HepG2 (cell line): ENCODE data around the gene BLOC1S2. TPM values are rescaled to one million over a fixed set of nuclear protein-coding genes. Genes with fewer than 3 reads are reported as not detected.

Experiments
- CEBPG ChIP-seq: IDR thresholded peaks from 2 replicates; pipeline ENCODE4 v1.6.1; 2016
- DZIP1 ChIP-seq: sonication (generic); formaldehyde crosslinking; IDR thresholded peaks from 2 replicates; pipeline ENCODE4 v1.5.0; 2020; ENCODE audit warnings: mild to moderate bottlenecking, missing genetic modification reagents
- ERF ChIP-seq: IDR thresholded peaks from 2 replicates; pipeline ENCODE4 v1.6.1; 2018; ENCODE audit warnings: missing biosample characterization, missing genetic modification reagents
- FIP1L1 ChIP-seq: fragments of 200-400 bp; formaldehyde crosslinking; IDR thresholded peaks from 2 replicates; pipeline ENCODE4 v1.6.1; 2018; ENCODE audit warnings: low read depth, mild to moderate bottlenecking, low read length, moderate library complexity, borderline replicate concordance; ENCODE audit not compliant: insufficient read depth
- GATA4 ChIP-seq: sonication (generic); IDR thresholded peaks from 2 replicates; pipeline ENCODE4 v1.6.1; 2016; ENCODE audit warnings: antibody characterized with exemption, low read depth, borderline replicate concordance
- KAT8 ChIP-seq: IDR thresholded peaks from 2 replicates; pipeline ENCODE4 v1.6.1; 2016; ENCODE audit warnings: missing genetic modification reagents, missing compliant biosample characterization
- KDM3A ChIP-seq: IDR thresholded peaks from 2 replicates; pipeline ENCODE4 v1.6.1; 2018; ENCODE audit warnings: low read depth, missing compliant biosample characterization
- MTERF4 ChIP-seq: sonication (generic); formaldehyde crosslinking; IDR thresholded peaks from 2 replicates; pipeline ENCODE4 v1.8.0; 2023; ENCODE audit warnings: mild to moderate bottlenecking, missing genetic modification reagents
- NPAS2 ChIP-seq: sonication (generic); formaldehyde crosslinking; IDR thresholded peaks from 2 replicates; pipeline ENCODE4 v1.8.0; 2022; ENCODE audit warnings: mild to moderate bottlenecking, missing genetic modification reagents, borderline replicate concordance
- NR2F6 ChIP-seq, 2 experiments: IDR thresholded peaks; 2 replicates each; pipeline ENCODE4 v1.6.1; 2016; ENCODE audit warnings: antibody characterized with exemption in 1 of 2, mild to moderate bottlenecking in 1 of 2
- REPIN1 ChIP-seq: sonication (generic); formaldehyde crosslinking; IDR thresholded peaks from 2 replicates; pipeline ENCODE4 v1.8.0; 2022; ENCODE audit warnings: missing genetic modification reagents, low read depth, mild to moderate bottlenecking, borderline replicate concordance
- RXRB ChIP-seq: IDR thresholded peaks from 2 replicates; pipeline ENCODE4 v1.6.1; 2016; ENCODE audit warnings: borderline replicate concordance, missing genetic modification reagents, missing compliant biosample characterization
- SOX13 ChIP-seq, 3 experiments: fragments of 450-650 bp in 1 of 3; sonication (generic) in 1 of 3; formaldehyde crosslinking in 1 of 3; IDR thresholded peaks in 2 of 3; conservative IDR thresholded peaks in 1 of 3; 2 replicates each; pipeline versions ENCODE4 v1.5.0 to v1.6.1; 2016 to 2020; ENCODE audit warnings: antibody characterized with exemption in 1 of 3, mild to moderate bottlenecking in 1 of 3, missing compliant biosample characterization in 1 of 3, missing genetic modification reagents in 1 of 3, moderate library complexity in 1 of 3
- SRSF4 ChIP-seq: fragments of 200-400 bp; formaldehyde crosslinking; IDR thresholded peaks from one replicate; pipeline ENCODE4 v1.6.1; 2018; ENCODE audit warnings: mild to moderate bottlenecking, low read depth, low read length, moderate library complexity; ENCODE audit not compliant: poor library complexity, severe bottlenecking
- STAG1 ChIP-seq: sonication (generic); formaldehyde crosslinking; IDR thresholded peaks from 2 replicates; pipeline ENCODE4 v1.4.0; 2020; ENCODE audit warnings: missing genetic modification reagents
- TCF7 ChIP-seq: sonication (generic); IDR thresholded peaks from 2 replicates; pipeline ENCODE4 v1.6.1; 2016; ENCODE audit warnings: antibody characterized with exemption, low read depth
- TRIM24 ChIP-seq: sonication (generic); formaldehyde crosslinking; IDR thresholded peaks from 2 replicates; pipeline ENCODE4 v1.8.0; 2022; ENCODE audit warnings: mild to moderate bottlenecking, missing genetic modification reagents
- XRCC5 ChIP-seq: fragments of 200-400 bp; formaldehyde crosslinking; optimal IDR thresholded peaks from 2 replicates; pipeline ENCODE3; 2017; ENCODE audit warnings: mild to moderate bottlenecking, low read length
- ZNF331 ChIP-seq: sonication (generic); formaldehyde crosslinking; IDR thresholded peaks from 2 replicates; pipeline ENCODE4 v1.4.0; 2020; ENCODE audit warnings: missing genetic modification reagents
- ZNF570 ChIP-seq: sonication (generic); formaldehyde crosslinking; IDR thresholded peaks from 2 replicates; pipeline ENCODE4 v1.4.0; 2020; ENCODE audit warnings: mild to moderate bottlenecking, missing genetic modification reagents, borderline replicate concordance
- ZNF629 ChIP-seq: sonication (generic); formaldehyde crosslinking; conservative IDR thresholded peaks from 2 replicates; pipeline ENCODE4 v1.5.0; 2020; ENCODE audit warnings: missing genetic modification reagents
- ZNF780A ChIP-seq: sonication (generic); formaldehyde crosslinking; IDR thresholded peaks from 2 replicates; pipeline ENCODE4 v1.8.0; 2022; ENCODE audit warnings: mild to moderate bottlenecking, missing genetic modification reagents, moderate library complexity
- ZSCAN25 ChIP-seq: sonication (generic); formaldehyde crosslinking; IDR thresholded peaks from 2 replicates; pipeline ENCODE4 v1.8.0; 2022; ENCODE audit warnings: mild to moderate bottlenecking, missing genetic modification reagents
- polyA plus RNA-seq, 8 experiments: library from polyadenylated mRNA; depleted of rRNA in 3 of 8; stranded (reverse) in 7 of 8; unstranded in 1 of 8; fragments of >200 nt; fragmentation: Illumina TruSeq in 4 of 8; extraction: Trizol in 4 of 8; gene quantifications; 2 replicates each; pipeline versions ENCODE4 v1.2.1 to v1.2.3, GENCODE V29; 2011 to 2016; ENCODE audit warnings: low read depth in 4 of 8, missing spikeins in 1 of 8, mixed read lengths in 1 of 8; ENCODE audit not compliant: insufficient read depth in 1 of 8
- total RNA-seq, 5 experiments: library from RNA; depleted of rRNA; stranded (reverse); fragments of >200 nt; fragmentation: Illumina TruSeq; extraction: Trizol; gene quantifications; 2 replicates each; pipeline ENCODE4 v1.2.3, GENCODE V29; 2016; ENCODE audit warnings: low read depth in 1 of 5
- TF ChIP-seq, protein P1 (sequence below): sonication (generic); formaldehyde crosslinking; IDR thresholded peaks from 2 replicates; pipeline ENCODE4 v1.4.0; 2020; ENCODE audit warnings: missing genetic modification reagents

The BLOC1S2 gene
- total and polyA plus RNA-seq, 2 of the 13 experiments (the other 11 are each of a cell fraction or from before 2014, with no cell fraction given), result 22.3 to 64.4 TPM

GRCh38 chr10:100286051-100287033 lies at the start of gene BLOC1S2 (continued):
- TF ChIP-seq ZNF331 (peak; percentile 41; the same call in 1 of the 2 replicates), KDM3A (CRISPR knock-in tag) (no peak), TRIM24 (CRISPR knock-in tag) (no peak), SRSF4 (no peak), STAG1 (CRISPR knock-in tag) (no peak), NPAS2 (CRISPR knock-in tag) (no peak), ZNF629 (CRISPR knock-in tag) (0 out of 2 replicates have a peak, but pooled peaks have one; percentile 12), NR2F6 (IDR thresholded peaks at IDR 0.05) (no peak), NR2F6 (CRISPR knock-in tag; IDR thresholded peaks at IDR 0.05) (no peak), CEBPG (CRISPR knock-in tag) (no peak), ZSCAN25 (CRISPR knock-in tag) (no peak), FIP1L1 (no peak), DZIP1 (CRISPR knock-in tag) (peak; percentile 81; the same call in 1 of the 2 replicates), ZNF780A (CRISPR knock-in tag) (no peak), RXRB (CRISPR knock-in tag) (peak; percentile 22; the same call in 1 of the 2 replicates), KAT8 (CRISPR knock-in tag) (peak; percentile 85), TCF7 (no peak), MTERF4 (CRISPR knock-in tag) (no peak), REPIN1 (CRISPR knock-in tag) (0 out of 2 replicates have a peak, but pooled peaks have one; percentile 19), GATA4 (peak; percentile 78; the same call in 1 of the 2 replicates), ZNF570 (CRISPR knock-in tag) (no peak), ERF (CRISPR knock-in tag) (no peak; the same call in 1 of the 2 replicates), XRCC5 (peak; percentile 46), SOX13 (IDR thresholded peaks at IDR 0.05) (no peak), SOX13 (CRISPR knock-in tag; conservative IDR thresholded peaks at IDR 0.05 in 1 of 2, IDR thresholded peaks at IDR 0.05 in 1 of 2) (0 out of 4 replicates have a peak, but pooled peaks of 1 of the 2 experiments have one; percentile 8)
- TF ChIP-seq, protein P1, sequence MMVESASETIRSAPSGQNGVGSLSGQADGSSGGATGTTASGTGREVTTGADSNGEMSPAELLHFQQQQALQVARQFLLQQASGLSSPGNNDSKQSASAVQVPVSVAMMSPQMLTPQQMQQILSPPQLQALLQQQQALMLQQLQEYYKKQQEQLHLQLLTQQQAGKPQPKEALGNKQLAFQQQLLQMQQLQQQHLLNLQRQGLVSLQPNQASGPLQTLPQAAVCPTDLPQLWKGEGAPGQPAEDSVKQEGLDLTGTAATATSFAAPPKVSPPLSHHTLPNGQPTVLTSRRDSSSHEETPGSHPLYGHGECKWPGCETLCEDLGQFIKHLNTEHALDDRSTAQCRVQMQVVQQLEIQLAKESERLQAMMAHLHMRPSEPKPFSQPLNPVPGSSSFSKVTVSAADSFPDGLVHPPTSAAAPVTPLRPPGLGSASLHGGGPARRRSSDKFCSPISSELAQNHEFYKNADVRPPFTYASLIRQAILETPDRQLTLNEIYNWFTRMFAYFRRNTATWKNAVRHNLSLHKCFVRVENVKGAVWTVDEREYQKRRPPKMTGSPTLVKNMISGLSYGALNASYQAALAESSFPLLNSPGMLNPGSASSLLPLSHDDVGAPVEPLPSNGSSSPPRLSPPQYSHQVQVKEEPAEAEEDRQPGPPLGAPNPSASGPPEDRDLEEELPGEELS, result no peak
